Omental fat pad (tissue), 4 donors: ENCODE measurements around the gene FITM2. TPM values are rescaled to one million over a fixed set of nuclear protein-coding genes. Genes with fewer than 3 reads are reported as not detected.

Source experiments
- ATAC-seq: fragments of 150-250 bp; one replicate; pipeline ENCODE4 v1.9.1; 2016; ENCODE audit warnings: mild to moderate bottlenecking, moderate library complexity; ENCODE audit not compliant: low FRiP score
- DNase-seq: peaks from one replicate; pipeline ENCODE4 v3.0.0-alpha.2; 2019; ENCODE audit warnings: low spot score
- CTCF ChIP-seq, 3 donors: fragments of 450-650 bp; IDR thresholded peaks; one replicate each; pipeline ENCODE4 v1.5.1; 2016 to 2017; ENCODE audit warnings: antibody characterized with exemption in 3 of 3, mild to moderate bottlenecking in 3 of 3, moderate library complexity in 2 of 3
- small RNA-seq: library from RNA; depleted of rRNA; stranded (forward); fragments of <200 nt; gene quantifications from one replicate; pipeline ENCODE3, GENCODE V24; 2016
- total RNA-seq, 4 donors: library from RNA; depleted of rRNA; stranded (reverse); fragments of >200 nt; gene quantifications; one replicate each; pipeline ENCODE4 v1.1.0, GENCODE V29; 2016

FITM2 gene
- total RNA-seq, 4 donors from 2014 or later, result 13.0 to 21.4 (median 19.8) TPM

GRCh38 chr20:44253528-44253927, 57.5 kb downstream of the FITM2 start:
- ATAC-seq, result no peak
- TF ChIP-seq CTCF (IDR thresholded peaks at IDR 0.05), result no peak
- no peak for DNase-seq

Small RNA genes lying within 50 kb of the gene (small RNA-seq; reads per million reads assigned to genes)
- not detected for gene RF00019

Other genes starting within 250 kb of the FITM2 start
- 1 to 10 TPM; 2.6 to 7.9 (median 7.1) TPM for gene JPH2, start 124.0 kb downstream of the FITM2 start, total RNA-seq
- 10 to 100 TPM; 42.8 to 65.0 (median 49.7) TPM for gene OSER1, start 100.4 kb downstream of the FITM2 start, total RNA-seq
- not detected for gene GDAP1L1, start 63.9 kb downstream of the FITM2 start, total RNA-seq
- gene R3HDML, start 25.8 kb upstream of the FITM2 start, total RNA-seq, result not detected
- not detected for gene HNF4A, start 44.5 kb upstream of the FITM2 start, total RNA-seq
- gene TTPAL, start 164.7 kb upstream of the FITM2 start, total RNA-seq, result 10 to 100 TPM; 14.5 to 40.8 (median 23.6) TPM
- 100 to 1,000 TPM; 102 to 157 (median 121) TPM for gene SERINC3, start 210.9 kb upstream of the FITM2 start, total RNA-seq